ENCODE results near the gene LACTB.
A peak's percentile ranks its signal among the peaks of the same experiment; 100 is the strongest.

The LACTB gene

DNA sequence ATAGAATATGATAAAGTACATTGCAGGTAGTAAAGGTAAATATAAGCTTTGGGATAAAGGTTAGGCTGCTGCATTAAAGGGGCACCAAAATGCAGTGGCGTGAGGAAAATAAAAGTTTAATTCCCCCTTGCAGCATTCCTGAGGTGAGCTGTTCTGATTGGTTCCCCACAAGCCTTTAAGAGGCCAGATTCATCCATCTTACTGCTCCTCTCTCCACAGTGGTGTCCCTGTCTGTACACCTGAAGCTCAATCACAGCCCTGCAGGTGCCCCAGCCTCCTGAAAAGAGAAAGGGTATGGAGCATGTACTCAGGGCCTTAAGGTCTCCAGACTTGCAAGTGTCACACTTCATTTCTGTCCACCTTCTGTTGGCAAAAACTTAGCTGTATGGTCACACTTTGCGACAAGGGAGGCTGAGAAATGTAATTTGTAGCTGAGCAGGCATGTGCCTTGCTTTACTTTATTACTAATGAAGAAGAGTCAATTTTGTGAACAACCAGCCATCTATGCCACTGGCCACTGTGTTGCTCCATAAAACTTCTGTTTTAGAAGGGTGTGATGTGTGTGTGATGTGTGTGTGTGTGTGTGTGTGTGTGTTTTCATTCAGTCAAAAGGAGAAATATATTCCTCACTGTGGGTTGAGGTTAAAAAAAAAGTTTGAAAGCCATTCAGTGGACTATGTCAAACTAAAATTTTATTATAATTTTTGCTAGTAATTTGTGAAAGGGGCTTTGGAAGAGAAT is 12.8 kb downstream of the LACTB start:
- no peak for DNase-seq

- no peak for DNase-seq
Measured at GRCh38 chr15:63135281-63135680, 13.6 kb downstream of the LACTB start.

DNA sequence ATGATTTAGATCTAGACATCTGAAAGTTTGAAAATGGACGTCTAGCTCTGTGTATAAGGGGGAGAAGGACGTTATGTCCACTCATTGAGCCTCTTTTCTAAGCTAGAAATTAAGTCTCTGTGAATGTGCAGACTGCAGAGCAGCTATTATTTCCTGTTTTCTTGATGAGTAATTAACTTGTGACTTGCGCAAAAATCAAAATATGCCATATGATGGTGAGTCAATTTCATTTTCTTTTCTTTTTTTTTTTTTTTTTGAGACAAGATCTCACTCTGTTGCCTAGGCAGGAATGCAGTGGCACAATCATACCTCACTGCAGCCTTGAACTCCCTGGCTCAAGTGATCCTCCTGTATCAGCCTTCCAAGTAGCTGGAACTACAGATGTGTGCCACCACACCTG is 14.1 kb downstream of the LACTB start:
- no peak for DNase-seq

- DNase-seq, result no peak
Measured at GRCh38 chr15:63136742-63137141, 15.1 kb downstream of the LACTB start.

DNA sequence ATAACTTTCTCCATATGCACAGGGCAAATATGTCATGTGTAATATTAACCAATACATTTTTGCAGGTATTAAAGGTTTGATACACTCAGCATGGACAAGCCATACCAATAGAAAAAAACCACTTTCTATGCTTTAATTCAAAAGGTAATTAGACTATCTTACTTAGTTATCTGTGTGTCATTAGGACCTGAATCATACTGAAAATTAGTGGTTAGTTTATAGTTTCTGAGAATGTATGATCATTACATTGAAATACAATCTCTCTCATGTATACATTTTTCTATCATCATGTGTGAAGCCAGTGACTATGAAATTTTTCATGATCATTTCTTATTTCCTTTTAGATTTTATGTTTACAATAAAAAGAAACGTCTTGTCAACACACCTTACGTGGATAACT is 19.3 kb downstream of the LACTB start:
- DNase-seq, result no peak

- DNase-seq, result no peak
Measured at GRCh38 chr15:63145426-63145825, 23.8 kb downstream of the LACTB start.

DNA sequence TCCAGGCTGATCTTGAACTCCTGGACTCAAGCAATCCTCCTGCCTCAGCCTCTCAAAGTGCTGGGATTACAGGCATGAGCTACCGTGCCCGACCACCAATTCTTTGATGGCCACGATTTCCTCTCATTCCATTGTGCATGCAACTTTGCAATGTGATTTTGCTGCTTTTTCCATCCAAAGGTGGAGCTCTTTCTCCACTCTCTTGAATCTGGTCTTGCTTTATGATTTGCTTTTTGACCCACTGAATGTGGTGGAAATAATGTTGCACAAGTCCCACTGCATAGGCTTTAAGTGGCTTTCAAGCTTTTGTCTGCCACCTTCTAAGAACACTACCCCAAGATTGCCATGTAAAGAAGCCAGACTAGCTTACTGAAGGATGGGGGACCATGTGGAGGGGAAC is 25.0 kb downstream of the LACTB start:
- DNase-seq, result no peak

DNA sequence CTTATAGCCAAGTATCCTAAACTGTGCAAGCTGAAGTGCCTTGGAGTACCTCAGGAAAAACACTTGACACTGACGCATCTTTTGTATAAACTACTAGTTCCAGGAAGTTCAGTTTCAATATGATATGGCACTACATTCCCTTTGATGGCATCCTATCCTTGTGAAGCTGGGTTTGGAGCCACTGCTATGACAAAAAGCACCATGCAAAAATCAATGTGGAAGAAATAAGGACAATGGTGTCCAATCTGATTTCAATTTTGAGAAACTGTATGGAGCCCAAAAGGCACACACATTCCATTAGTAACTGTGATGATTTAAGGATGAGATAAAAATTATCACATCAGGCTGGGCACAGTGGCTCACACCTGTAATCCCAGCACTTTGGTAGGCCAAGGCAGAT is 30.0 kb downstream of the LACTB start:
- DNase-seq, result no peak

DNA sequence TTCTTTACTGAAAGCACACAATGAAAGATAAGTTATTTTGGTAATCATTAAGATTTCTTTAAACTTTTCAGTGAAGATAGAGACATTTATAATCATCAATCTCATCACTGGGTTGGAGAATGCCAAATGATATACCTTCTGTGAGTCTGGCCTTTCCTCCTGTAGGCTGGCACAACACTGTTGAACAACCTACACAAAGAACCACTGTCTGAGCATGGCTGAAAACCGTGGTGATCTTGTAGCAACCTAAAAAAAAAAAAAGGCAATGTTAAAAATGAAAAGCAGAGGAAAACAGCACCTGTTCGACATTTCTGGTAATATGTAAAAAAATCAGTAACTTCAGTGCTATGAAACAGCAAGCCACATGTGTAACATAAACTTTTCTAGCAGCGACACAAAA is 33.8 kb downstream of the LACTB start:
- DNase-seq, result no peak

GRCh38 chr15:63156086-63156710 is 34.5 kb downstream of the LACTB start:
- no peak for DNase-seq

DNA sequence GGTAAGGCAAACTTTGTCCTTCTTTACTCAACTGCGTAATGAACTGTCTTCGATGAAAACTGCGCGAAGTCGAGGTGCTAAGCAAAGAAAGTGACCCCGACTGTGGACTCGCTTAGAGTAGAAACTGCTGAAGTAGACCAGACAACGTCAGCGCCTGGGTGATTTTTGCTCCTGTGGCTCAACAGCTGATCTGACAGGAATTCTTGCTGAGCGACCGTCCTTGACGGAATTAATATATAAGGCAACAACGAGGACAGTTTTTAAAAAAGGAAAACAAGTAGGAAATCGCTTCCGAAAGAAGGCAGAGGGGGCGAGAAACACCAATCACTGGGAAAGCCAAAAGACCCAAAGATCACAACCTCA is 35.1 kb downstream of the LACTB start:
- DNase-seq, result no peak

DNA sequence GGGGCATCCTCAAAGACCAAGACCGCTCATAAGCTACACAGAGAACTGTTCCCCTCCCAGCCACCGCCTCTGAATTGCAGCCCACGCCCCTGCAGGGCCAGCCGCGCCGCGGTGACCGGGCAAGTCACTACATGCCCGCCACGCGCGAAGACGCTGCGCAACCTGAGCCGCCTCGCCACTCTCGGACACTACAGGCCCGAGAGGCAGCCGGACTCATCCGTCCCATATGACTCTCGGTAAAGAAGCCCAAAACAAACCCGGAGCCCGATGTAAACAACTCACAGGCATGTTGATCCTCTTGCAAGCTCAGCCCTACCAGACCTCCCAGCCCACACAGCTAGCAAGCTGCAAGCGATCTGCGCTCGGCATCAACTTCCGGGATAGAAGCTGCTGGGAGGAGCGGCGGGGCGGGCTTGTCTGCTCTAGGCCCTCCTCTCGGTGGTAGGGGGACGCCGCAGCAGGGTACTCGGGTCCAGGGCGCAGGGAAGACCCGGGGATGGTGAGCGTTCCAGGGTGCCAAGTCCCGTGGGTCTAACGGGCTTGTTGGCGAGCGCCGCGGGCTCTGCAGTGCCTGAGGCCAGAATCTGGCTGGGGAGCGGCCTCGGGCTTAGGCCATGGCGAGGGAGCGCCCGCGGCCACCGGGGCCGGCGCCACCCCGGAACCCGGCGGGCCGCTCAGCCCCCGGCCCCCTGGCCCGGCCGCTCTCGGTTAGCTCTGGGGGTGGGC is 35.6 kb downstream of the LACTB start, which contains the start of gene RPS27L:
Gene RPS27L, minus strand, starts transcription at position 360 of the 726 bp plus-strand sequence. Its CDS starts 72 bp downstream, at position 288.
- peak; percentile 71 for DNase-seq

- no peak for DNase-seq
Measured at GRCh38 chr15:63157891-63158431, 36.3 kb downstream of the LACTB start.

DNA sequence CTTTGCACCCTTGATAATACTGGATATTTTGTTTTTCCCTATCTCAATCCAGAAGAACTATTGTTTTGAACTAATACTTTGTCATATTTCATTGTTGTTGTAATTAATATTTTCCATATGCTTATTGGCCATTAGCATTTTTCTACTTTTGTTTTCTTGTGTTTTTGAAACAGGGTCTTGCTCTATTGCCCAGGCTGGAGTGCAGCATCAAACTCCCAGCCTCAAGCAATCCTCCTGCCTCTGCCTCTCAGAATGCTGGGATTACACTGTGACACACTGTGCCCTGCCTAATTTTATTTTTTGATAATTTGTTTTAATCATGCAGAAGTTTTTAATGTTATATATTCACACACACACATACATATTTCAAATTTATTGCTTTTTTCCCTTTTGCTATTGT is 39.0 kb downstream of the LACTB start:
- no peak for DNase-seq

- DNase-seq, result no peak
Measured at GRCh38 chr15:63163217-63163616, 41.6 kb downstream of the LACTB start.

- DNase-seq, result no peak
Measured at GRCh38 chr15:63165166-63165859, 43.7 kb downstream of the LACTB start.

DNA sequence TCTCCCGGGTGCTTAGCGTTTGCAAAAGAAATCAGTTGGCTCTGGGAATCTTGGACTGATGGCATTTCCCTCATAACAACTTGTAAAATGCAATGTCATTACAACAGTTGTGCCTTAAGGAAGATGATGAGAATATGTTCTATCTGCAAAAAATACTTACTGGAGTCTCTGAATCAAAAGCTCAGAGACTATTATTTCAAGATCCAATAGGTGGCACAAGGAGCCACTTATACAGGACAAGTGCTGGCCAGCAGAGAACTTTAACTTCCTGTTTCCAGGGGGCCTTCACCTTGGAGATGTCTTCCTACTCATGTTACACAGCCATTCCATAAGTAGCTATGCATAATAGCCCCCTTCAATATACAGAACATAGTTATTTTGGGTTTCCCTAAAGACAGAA is 44.6 kb downstream of the LACTB start:
- no peak for DNase-seq

DNA sequence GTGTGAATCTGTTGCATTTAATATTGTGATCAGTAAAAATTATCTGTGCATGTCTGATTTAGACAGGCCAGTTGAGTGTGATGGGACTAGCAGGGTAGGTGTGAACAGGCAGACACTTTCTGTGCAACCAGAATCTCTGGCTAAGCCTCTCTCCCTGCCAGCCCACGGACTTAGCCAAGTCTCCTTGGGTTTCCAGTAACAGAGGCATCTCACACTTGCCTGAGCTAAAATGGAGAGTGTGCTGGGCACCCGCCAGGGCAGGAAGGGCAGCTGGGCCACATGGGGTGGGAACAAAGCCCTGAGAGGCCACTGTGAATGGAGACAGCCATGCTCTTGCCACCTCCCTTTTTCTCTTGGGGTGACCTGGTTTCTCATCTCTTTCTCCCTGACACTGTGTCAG is 48.1 kb downstream of the LACTB start:
- no peak for DNase-seq

- no peak for DNase-seq
Measured at GRCh38 chr15:63172376-63172775, 50.7 kb downstream of the LACTB start.

- peak; percentile 31 for DNase-seq
Measured at GRCh38 chr15:63172851-63173451, 51.3 kb downstream of the LACTB start.

- no peak for DNase-seq
Measured at GRCh38 chr15:63176302-63176701, 54.6 kb downstream of the LACTB start.

DNA sequence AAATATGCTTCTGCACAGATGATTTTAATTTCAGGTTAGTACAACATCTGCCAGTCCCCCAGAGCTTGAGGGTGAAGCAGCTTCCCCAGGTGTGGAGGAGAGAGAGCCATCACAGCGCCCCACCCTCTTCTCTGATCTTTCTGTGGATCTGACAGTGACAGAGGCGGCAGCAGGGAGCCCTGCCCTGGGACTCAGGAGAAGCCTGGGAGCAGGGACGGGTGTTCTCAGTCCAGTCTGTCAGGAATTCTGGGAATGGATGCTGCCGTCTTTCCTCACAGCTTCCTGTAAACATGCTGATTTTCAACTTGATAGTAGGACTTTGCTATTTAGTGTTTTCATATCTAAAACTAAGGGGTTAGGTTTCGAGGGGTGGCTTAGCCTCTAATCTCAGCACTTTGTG is 56.4 kb downstream of the LACTB start:
- no peak for DNase-seq

GRCh38 chr15:63180746-63181145 is 59.1 kb downstream of the LACTB start:
- DNase-seq, result peak; percentile 32
